OCI-LY1 (cell line): ENCODE measurements around the gene CLEC3A.

Source experiments
- CTCF ChIP-seq: fragments of 200-600 bp; sonication (generic), shearing (Covaris generic); IDR thresholded peaks from 2 replicates; pipeline ENCODE4 v1.5.1; 2017; ENCODE audit warnings: mild to moderate bottlenecking, antibody characterized with exemption, low read length, moderate library complexity, mixed read lengths
- EZH2 ChIP-seq: fragments of 200-600 bp; sonication (generic), shearing (Covaris generic); IDR thresholded peaks from 2 replicates; pipeline ENCODE4 v1.8.0; 2017; ENCODE audit warnings: borderline replicate concordance, mixed run types, mild to moderate bottlenecking, antibody characterized with exemption, low read length, moderate library complexity, mixed read lengths

- TF ChIP-seq CTCF (no peak), EZH2 (no peak)
These were observed 12.7 kb downstream of the CLEC3A start for GRCh38 chr16:78035012-78035411.
